Fibroblast of lung (primary cell): Measurements from ENCODE around the gene SEMA4D.

Experiments
- CTCF ChIP-seq, 2 donors: IDR thresholded peaks in 1 of 2; conservative IDR thresholded peaks in 1 of 2; 1 replicate in 1 of 2; 2 replicates in 1 of 2; pipeline ENCODE4 v1.5.1; 2011 to 2012; ENCODE audit warnings: low read length in 2 of 2, control low read depth in 1 of 2, inconsistent platforms in 1 of 2, low read depth in 1 of 2, mild to moderate bottlenecking in 1 of 2
- EZH2 ChIP-seq: IDR thresholded peaks from 2 replicates; pipeline ENCODE4 v1.5.1; 2012; ENCODE audit warnings: low read length, control low read depth, mild to moderate bottlenecking; ENCODE audit errors: missing control alignments

- TF ChIP-seq CTCF (conservative IDR thresholded peaks at IDR 0.05 in 1 of 2, IDR thresholded peaks at IDR 0.05 in 1 of 2; ENCODE audit: low read depth in 1 of 2, low read length in 2 of 2) (no peak), EZH2 (no peak)
Measured at GRCh38 chr9:89345476-89345875, 152.4 kb downstream of the SEMA4D start.
